HG03280 (cell line): Measurements from ENCODE around the gene SDF2.
"Not testable (repeated sequence)": the region's sequence is repeated elsewhere in the genome, so short reads cannot be mapped to it uniquely, and the experiment has no call there.

ENCODE experiments used
- ATAC-seq: cut with Tn5 transposase; IDR thresholded peaks from one replicate; pipeline ENCODE4 v1.9.1; 2021; ENCODE audit warnings: mild to moderate bottlenecking, moderate library complexity; ENCODE audit not compliant: unreplicated experiment

The SDF2 gene

DNA sequence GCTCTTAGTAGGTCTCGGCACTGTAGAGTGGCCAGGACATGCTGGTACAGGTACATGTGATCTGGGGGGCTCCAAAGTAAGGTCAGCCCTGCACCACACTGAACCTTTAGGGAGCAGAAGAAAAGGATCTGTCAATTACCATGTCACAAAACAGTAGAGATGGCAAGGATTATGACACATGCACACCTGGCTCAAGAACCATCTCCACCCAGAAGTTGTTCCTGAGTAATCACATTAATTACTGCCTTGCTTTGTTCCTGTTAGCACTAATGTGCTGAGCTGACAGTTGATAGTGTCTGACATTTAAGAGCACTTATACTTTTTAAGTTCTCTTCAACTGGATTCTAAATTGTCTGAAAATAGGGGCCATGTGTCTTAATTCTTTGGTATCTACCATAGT, 26.2 kb downstream of the SDF2 start:
- no peak for ATAC-seq

DNA sequence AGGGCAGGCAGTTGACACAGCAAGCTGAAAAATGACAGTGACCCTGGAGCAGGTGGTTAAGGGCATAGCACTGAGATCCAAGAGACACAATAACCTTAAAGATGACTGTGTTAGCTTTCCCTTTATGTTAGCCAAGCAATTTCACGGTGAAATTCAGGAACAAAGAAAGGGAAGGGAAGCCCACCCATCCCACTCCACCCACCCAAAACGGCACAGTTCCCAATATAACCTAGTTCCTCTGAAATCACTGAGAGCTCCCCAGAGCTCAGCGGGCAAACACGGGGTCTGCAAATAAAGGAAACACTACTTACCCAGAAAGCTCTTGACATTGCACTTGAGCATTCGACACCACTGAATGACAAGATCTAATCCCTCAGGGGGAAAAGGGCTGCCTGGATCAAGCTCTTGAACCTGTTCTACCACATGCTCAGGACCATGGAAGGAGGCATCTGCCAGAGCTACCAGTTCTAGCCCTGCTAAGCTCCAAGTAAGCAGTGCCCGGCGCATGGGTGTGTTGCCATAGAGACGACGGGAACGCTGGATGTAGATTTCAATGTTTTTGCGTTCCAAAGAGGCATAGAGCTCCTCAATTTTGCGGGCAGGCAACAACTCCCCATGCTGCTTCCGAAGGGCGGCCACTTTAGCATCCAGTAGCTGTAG, 27.4 kb downstream of the SDF2 start:
- ATAC-seq, result no peak

- no peak for ATAC-seq
Measured at GRCh38 chr17:28626818-28627217, 34.9 kb downstream of the SDF2 start.

DNA sequence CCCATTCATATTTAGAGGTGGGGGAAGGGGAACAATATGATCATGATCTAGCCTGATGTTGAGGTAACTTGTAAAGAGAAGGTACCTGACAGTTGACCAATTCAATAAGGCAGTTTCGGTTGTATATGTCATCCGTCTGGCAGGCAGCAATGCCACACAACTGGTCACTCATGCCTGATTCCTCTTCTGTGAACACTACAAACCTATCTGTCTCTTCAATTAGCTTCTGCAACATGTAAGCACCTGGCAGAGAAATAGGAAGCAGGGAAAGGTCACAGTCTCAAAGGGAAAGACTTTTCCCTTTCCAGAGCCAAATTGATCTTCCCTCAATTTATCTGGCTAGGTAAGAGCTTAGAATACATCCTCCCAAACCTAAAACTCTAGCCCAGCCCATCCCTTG, 37.6 kb downstream of the SDF2 start:
- no peak for ATAC-seq

DNA sequence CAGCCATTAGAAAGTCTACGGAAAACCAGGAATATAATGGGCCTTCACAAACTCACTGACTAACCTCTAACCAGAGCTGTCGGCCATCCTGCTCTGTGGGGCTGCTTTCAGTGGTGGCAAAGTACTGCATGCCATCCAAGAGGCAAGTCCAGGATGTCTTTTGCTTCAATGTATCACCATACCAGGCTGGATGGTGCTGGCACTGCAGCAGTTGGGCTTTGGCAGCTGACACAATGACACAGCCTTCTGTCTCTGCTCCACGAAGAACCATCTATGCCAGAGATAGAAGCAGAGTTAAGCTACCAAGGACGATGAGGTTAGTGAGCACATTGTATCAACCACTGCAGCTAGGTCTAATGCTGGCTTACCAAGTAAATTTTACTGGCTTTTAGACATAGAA, 38.0 kb downstream of the SDF2 start:
- no peak for ATAC-seq

DNA sequence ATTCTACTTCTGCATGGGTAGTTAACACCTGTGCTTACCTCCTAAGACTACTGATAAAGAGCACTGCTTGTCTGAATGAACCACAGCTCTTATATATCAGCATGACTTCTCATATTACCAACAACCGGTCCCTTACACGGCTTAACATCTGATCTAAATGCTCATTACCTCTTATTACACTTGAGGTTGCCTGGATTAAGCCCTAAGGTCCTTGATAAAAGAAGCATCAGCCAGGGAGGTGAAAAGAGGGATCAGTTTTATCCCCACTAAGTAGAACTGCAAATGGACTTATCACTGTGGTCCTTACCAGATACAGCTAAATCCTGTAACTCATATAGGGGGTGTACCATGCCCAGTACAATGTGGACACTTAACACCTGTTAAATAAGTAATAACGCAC, 39.5 kb downstream of the SDF2 start:
- no peak for ATAC-seq

- ATAC-seq, result no peak
Measured at GRCh38 chr17:28620010-28620409, 41.7 kb downstream of the SDF2 start.

DNA sequence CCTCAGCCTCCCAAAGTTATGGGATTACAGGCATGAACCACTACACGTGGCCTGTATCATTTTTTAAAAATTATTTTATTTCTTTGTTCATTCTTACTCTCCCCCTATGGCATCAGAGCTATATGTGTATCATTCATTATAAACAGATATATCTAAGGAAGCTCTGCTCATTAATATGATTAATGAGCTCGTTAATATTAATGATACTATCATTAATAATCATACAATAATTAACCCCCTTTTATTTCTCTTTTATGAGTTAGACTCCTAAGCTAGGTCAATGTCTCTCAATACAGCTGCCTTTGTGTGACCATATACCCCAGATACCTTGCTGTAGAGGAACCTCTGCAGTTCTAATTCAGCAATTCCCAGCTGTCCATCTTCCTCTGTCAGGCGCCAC, 43.2 kb downstream of the SDF2 start:
- ATAC-seq, result no peak

GRCh38 chr17:28616281-28616680, 45.4 kb downstream of the SDF2 start:
- ATAC-seq, result no peak

GRCh38 chr17:28615260-28615940, 46.3 kb downstream of the SDF2 start:
- ATAC-seq, result no peak

GRCh38 chr17:28613931-28614381, 47.8 kb downstream of the SDF2 start, which contains the start of gene RSKR:
RSKR (minus strand) TSS chr17:28614185; CDS start chr17:28614161, 24 bp downstream.
- ATAC-seq, result no peak

DNA sequence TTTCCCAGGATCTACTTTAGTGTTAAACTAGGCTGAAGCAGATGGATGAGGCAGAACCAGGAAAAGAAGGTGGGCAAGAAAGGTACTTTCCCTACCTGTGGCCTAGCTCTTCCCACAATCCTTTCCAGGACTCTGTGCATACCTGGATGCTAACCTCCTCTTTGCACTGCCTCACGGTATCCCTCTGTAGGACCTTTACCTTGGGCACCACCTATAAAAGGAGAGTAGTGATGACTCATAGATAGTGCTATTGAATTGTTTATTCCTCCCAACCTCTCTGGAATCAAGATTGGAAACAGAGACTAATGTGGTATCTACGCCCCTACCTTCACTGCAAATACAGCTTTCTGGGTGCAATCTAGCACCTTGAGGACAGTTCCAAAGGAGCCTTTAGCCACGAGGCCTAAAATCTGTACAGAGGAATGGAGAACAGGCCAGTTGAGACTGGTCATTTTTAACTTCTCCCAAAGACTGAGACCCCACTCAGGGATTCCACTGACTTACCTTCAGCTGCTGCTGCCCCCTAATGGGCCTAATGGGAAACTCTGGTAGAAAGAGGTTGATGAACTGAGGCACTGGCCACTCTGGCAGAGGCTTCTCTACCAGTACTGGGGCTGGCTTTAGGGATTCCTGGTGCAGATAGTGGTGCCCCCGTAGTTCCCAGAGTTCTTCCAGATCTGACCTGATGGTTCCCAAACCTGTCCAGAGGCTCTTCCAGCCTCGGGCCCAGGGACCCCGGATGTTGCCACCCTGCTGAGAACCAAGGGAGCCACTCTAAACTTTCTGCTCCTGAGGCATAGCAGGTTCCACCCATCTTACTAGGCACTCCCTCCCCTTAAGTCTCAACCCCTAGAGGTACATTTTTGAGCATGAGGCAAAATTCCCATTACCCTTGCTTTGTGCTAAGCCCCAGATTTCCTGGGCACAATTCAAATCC, 48.5 kb downstream of the SDF2 start:
- no peak for ATAC-seq

- ATAC-seq, result no peak
Measured at GRCh38 chr17:28612531-28612930, 49.2 kb downstream of the SDF2 start.

GRCh38 chr17:28610376-28610775, 51.3 kb downstream of the SDF2 start:
- ATAC-seq, result no peak

- ATAC-seq, result not testable (repeated sequence)
Measured at GRCh38 chr17:28604031-28604430, 57.7 kb downstream of the SDF2 start.

GRCh38 chr17:28599311-28600184, 62.2 kb downstream of the SDF2 start:
- peak; percentile 35 for ATAC-seq

DNA sequence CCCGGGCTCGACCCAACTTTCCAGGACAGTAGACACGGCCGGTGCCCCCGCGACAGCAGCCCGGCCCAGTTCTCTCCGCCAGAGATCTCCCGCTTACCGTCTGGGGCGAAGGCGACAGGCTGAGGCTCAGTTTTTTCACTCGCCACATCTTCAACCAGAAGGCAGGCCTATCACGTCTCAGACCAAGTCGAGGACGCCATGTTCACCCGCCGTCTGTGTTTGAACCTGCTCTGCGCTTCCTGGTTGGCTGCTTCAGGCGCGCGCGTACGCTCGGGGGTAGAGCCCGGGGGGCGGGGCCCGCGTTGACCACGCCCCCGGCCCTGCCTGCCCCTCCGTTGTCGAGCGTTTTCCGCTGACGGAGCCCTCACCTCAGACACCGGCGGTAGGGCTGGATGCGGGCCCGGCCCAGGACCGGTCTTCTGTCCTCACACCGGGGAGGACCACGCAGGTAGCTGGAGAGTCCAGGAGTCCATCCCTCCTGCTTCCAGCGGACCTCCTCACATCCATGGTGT, 62.9 kb downstream of the SDF2 start, which contains the start of gene SPAG5:
TSS of gene SPAG5 (minus strand) at position 227 of the 512 bp plus-strand sequence. CDS start at position 148, 79 bp downstream.
- ATAC-seq, result peak; percentile 85

GRCh38 chr17:28598389-28598788, 63.3 kb downstream of the SDF2 start:
- peak; percentile 1 for ATAC-seq
